ENCODE data around the gene UBE2D4.
"Not testable (repeated sequence)": the region's sequence is repeated elsewhere in the genome, so short reads cannot be mapped to it uniquely, and the experiment has no call there.

Gene UBE2D4

DNA sequence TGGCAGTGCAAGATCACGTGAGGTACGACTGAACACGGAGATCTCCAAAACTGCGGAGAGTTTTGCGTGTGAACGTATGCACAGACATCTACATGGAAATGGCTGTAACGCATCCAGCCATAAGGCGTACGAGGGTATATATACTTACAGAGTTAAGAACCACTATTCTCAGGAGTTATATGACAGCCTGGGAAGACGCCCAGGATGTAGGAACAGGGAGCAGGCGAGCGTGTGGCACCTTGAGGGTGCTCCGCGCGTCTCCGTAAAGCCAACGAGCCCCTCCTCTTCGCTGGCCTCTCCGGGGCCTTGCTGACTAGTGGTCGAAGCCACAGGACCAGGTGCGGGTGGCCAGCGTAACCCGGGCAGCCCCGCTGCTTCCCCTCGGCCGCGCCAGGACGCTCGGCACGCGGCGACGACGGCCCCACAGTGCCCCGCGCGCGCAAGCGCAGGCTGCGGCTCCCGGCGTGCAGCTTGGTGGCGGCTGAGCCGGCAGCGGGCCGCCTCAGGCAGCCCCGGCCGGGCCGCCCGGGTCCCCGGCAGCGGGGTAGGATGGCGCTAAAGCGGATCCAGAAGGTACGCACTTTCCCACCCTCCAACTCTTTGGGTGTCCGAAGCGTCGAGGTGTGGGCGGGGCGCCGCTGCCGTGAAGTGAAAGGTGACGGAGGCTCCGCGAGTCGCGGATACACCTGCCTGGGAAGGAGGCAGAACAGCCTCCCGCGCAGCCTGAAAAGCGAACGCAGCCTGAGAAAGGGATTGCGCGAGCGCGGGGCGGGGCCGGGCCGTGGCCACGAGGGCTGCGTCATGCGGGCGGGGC, at the start of gene UBE2D4:
Gene UBE2D4, plus strand, starts transcription at position 453 of the 814 bp plus-strand sequence. Its CDS starts 97 bp downstream, at position 550.
- DNase-seq, result peak; percentile 40 to 89 (median 77)

DNA sequence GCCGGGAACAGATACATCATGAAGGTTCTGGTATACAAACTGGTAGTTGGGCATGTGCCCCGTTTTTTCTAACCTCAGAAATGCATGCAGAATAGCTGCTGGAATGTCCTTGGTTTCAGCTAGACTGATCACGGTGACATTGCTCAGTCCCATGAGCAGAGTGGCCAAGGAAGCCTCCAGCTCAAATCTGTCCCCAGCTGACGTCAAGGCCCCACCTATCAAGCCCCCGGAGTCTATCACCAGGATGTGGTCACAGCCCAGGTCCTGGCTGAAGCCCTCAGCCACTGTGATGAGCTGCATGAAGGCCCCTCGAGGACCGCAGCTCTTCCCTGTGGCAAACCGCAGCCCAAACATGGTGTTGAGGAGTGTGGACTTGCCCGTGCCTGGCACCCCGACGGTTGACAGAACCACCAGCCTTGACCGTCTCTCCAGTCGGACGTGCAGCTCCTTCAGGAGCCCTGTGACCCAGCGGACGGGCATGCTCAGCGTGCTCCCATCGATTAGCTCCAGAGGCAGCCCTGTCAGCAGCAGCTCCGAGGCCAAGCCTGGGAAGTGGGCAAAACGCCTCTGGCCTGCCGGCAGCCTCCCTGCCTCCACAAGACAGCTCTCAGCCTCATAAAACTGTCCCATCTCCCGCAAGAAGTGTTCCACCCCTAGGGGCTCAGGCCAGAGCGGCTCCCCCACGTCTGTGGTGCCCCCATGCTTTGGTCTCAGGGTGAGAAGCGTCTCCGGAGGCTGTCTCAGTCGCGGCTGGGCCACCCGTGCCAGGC, 49.1 kb upstream of the UBE2D4 start:
- DNase-seq, result no peak

DNA sequence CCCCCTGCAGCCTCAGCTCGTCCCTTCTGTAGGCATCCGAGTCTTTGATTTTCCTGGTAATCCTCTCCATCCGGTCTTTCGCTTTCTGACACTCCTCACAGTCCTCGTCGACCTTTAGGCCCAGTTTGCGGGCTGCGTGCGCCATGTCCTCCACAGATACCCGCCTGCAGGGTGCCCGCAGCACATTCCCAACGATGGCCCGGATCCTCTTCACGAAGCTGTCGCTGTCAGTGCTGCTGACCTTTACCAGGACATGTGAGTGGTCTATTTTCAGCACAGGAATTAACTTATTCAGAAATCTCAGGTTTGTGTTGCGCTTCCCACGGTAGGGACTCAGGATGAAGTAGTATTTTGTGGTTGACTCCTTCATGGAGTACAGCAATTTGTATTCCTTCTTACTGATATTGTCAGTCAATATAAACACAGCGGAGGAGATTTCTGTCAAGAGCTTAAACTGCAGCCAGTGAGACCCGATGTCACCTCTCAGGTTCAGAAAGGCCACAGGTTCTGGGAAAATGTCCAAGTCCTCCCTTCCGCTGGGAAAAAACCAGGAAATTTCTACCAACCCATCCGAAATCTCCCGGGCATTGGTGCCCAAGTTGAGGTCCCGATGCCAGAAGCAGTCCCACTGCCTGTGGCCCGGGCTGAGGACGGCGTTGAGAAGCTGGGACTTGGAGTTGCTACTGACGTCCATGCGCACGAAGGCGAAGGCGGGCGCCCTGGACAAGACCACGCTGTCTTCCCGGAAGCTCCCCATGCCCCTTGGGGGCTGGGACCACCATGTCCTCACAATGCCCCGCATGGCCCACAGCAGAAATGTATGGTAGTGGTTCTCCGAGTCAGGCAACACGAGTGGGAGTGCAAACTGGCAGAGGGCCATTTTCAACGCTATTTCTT, 48.0 kb upstream of the UBE2D4 start:
- no peak for DNase-seq

- no peak for DNase-seq
Observed at GRCh38 chr7:43878867-43879266, 47.4 kb upstream of the UBE2D4 start.

DNA sequence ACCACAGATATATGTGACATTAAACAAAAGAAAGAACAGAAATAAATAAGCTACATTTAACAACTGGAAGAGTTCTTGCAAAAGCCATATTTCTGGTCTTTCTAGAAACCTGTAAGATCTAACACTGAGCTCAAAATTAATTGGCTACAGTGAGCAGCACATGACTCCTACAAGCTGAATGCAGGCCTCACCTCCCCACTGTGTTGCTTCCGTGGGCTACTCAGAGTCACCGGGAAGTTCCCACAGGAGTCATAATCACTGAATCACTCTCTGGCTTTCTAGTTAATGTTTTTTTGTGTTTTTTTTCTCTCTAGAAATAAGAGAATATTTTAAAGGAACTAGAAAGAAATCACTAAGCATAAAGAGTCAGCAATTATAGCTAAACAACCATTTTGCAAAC, 46.8 kb upstream of the UBE2D4 start:
- no peak for DNase-seq

GRCh38 chr7:43880596-43880995, 45.6 kb upstream of the UBE2D4 start:
- no peak for DNase-seq

GRCh38 chr7:43884209-43884608, 42.0 kb upstream of the UBE2D4 start:
- no peak for DNase-seq

DNA sequence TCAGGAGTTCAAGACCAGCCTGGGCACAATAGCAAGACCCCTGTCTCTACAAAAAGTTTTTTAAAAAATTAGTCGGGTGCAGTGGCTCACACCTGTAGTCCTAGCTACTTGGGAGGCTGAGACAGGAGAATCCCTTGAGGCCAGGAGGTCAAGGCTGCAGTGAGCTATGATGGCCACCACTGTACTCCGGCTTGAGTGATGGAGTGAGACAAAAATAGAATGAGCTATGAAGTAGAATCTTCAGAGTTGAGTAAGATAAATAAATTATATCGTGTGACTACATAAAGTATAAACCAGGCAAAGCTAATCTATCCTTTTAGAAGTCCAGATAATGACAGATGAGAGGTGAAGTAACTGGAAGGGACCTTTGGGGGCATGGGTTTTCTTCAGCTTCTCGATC, 41.6 kb upstream of the UBE2D4 start:
- no peak for DNase-seq

GRCh38 chr7:43888993-43889945, 37.0 kb upstream of the UBE2D4 start:
- DNase-seq, result no peak

DNA sequence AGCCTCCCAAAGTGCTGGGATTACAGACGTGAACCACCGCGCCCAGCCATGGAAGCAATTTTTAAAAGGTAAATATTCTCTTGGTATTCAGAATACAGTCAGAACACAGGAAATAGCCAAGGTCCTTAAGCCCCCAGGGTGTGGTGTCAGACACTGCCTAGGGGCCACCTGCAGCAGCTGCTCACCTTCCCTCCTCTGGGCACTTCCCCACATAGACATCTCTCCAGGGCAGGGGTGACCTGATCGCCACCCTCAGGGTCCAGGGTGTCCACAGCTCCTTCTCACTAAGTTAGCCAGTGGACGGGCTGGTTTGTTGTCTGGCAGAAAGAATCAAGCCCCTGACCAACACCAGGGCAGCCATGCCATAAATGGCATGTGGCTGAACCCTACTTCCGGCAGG, 35.8 kb upstream of the UBE2D4 start:
- no peak for DNase-seq

DNA sequence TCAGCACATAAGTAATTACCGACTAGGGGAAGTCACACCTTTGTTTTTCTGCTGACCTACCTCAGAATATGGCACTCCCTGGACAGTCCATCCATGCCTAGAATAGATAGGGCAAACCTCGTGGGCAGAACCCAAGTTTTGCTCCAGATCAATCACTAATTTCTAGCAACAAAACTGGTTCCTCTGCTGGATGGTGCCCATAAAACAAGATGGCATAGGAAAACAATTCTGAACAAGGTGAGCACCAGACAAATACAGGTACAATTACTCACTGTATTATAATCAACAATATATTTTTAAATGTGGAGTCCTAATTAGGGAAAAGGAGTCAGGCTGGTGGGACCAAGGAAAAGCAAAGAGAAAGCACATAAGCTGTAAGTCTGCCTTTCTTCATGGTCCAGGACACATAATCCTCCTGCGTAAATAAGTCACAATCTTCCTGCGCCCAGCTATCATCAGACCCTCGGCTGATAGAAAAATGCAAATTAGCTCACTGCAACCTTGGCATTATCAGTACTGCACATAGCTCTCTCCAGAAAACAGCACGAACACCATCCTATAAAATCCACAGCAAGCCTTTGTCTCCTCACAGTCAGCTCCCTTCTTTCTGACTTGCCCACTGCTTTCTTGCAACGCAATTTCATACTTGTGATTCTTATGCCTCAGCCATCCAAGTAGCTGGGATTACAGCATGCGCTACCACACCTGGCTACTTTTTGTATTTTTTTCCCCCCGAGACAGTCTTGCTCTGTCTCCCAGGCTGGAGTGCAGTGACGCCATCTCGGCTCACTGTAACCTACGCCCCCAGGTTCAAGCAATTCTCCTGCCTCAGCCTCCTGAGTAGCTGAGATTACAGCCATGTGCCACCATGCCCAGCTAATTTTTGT, 34.9 kb upstream of the UBE2D4 start:
- DNase-seq, result no peak

DNA sequence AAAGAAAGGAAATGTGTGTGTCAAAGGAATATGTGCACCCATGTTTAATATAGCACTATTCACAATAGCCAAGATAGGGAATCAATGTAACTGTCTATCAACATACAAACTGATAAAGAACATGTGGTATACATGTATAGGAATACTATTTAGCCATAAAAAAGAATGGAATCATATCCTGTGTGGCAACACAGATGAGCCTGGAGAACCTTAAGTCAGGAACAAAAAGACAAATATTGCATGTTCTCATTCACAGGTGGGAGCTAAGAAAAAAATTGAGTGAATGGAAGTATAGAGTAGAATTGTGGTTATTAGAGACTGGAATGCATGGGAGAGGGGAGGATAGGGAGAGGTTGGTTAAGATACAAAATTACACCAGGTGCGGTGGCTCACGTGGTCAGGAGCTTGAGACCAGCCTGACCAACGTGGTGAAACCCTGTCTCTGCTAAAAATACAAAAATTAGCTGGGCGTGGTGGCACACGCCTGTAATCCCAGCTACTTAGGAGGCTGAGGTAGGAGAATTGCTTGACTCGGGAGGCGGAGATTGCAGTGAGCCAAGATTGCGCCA, 30.3 kb upstream of the UBE2D4 start:
- no peak for DNase-seq

DNA sequence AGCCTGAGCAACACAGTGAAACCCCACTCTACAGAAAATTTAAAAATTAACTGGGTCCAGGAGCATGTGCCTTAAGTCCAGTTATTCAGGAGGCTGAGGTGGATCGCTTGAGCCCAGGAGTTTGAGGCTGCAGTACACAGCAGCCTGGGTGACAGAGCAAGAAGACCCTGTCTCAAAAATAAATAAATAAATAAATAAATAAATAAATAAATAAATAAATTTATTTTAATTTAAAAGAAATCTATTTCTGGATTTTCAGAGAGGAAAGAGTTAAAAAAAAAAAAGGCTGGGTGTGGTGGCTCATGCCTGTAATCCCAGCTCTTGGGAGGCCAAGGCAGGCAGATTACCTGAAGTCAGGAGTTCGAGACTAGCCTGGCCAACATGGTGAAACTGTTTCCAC, 27.7 kb upstream of the UBE2D4 start:
- DNase-seq, result not testable (repeated sequence)

GRCh38 chr7:43902542-43903054, 23.6 kb upstream of the UBE2D4 start:
- no peak for DNase-seq

- no peak for DNase-seq
Observed at GRCh38 chr7:43904533-43905208, 21.6 kb upstream of the UBE2D4 start.

GRCh38 chr7:43905209-43905946, 20.9 kb upstream of the UBE2D4 start:
- DNase-seq, result peak in 2 of 56 donors; percentile 33 to 43

GRCh38 chr7:43905956-43906330, 20.3 kb upstream of the UBE2D4 start:
- peak in 25 of 56 donors; percentile 5 to 56 (median 29) for DNase-seq
